NCI-H1092 treated with DMSO at 0.1 percent for 48 hours (cell line): Measurements from ENCODE around the gene CD109.
"Not testable (repeated sequence)": the region's sequence is repeated elsewhere in the genome, so short reads cannot be mapped to it uniquely, and the experiment has no call there.

ENCODE experiments used
- DNase-seq: peaks from one replicate; lab custom pipeline; 2025; lab: John Stamatoyannopoulos, UW

Gene CD109

DNA sequence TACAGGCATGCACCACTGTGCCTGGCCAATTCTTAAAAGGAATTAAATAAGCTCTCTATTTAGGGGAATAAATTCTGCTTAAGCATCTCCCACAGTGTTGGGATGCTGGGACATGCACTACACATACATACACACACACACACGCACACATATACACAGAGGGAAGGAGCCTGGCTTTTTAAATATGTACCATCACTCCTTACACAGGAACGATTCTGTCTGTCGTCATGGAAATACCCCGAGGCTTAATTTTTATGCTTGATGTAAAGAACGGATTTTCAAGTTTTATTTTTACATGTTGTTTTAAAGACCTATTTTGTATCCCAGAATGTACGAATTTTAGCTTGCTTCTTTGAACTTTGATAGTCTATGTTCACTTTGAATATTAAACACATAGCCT, 95.3 kb downstream of the CD109 start:
- no peak for DNase-seq

DNA sequence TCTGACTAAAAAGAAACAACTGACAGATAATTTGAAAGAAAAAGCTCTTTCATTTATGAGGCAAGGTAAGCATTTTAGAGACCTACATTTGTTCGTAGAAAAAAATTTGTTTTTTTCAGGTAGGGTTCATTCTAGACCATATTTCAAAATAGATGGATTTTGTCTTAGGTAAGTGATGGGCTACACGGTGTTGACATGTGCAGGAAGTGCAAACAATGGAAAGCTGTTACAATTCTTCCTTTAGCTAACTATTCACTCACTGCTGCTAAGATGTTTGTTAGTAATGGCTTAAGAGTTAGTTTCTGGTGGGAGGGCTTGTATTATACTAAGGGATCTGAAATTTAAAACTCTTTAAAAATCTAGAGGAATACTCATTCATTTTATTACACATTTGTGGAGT, 96.7 kb downstream of the CD109 start:
- no peak for DNase-seq

DNA sequence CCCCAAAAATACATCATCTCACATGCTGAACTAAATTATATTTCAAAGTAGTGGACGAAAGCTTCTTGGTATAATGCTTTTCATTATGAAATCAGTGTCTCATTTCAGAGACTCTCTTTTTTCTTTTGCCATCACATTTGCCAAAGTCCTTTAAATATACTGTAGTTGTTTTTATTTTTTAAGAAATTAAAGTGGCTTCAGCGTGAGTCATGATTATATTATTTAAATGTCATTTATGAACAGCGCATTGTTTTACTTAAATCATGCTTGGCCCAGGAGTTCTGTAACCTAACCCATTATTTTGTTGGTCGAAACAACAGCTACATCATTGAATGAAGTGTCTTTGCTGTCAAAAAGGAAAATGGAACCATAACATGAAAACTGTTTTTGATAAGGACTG, 100.9 kb downstream of the CD109 start:
- no peak for DNase-seq

DNA sequence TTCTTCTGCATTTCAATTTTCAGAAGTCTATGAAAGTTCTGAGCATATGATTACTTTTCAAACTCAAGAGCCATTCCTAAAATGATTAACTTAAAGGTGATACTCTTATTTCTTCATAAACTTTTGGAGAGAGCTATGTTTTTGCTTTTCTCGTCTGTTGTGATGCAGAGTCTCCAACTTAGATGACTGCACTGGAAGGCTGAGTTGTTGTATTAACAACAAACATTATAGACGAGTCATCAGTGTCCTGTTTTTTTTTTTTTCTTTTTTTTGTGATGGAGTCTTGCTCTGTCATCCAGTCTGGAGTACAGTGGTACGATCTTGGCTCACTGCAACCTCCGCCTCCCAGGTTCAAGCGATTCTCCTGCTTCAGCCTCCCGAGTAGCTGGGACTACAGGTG, 101.9 kb downstream of the CD109 start:
- DNase-seq, result no peak

DNA sequence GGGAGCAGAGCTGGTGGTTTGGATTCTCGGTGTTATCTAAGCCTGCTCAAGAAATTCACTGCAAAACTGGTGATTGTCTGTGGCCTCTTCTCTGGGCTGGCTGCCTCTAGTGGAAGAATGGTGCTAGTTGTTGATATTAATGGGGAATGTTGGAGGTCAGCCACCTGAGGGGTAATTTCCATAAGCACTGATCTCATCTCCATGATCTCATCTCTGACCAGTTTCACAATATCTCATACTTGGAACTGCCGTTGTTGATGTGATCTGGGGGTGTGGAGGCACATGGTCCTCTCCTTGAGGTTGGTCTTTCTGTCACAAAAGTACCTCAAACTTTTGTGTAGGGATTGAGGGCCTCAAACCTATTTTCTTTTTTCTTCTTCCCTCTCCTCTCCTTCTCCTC, 102.6 kb downstream of the CD109 start:
- no peak for DNase-seq

DNA sequence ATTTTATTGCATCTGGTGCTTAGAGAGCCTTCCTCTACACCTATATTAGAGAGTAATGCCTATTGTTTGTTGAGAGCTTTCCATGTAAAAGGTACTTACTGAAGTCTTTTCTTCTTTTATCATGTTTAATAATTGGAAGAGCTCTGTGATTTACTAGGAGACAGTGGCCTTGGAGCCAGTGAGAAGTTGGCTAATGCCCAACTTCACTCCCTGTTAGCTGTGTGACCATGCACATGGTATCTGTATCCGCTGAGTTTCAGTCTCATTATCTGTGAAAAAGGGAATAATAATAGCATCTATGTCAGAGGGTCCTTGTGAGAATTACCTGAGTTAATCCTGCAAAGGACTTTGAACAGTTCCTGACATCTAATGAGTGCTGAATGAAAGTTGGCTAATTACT, 105.0 kb downstream of the CD109 start:
- no peak for DNase-seq

DNA sequence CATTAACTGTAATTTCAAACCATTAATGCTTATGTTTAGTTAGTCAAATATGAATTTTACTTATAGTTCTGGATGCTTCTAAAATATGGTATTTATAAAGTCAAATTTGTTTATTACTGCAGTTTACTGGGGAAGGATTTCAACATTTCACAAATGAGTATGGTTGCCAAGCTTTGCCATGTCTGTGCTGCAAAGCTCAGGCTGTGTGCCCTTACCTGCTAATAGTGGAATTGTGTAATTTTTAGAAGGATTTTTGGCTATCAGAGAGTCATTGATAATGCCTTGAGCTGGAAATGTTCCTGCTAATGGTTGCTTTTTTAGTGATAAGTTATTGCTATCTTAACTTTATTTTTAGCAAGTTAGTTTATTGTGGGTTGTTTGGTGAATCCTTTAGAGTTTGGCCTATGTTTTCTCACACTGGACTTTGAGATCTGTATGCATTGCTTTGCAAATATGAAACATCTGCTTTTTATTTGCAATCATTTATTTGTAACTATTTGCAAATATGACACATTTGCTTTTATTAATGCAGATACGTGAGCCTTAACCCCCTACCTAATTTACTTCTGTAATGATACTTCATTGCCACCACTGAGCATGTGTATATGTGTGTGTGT, 105.8 kb downstream of the CD109 start:
- DNase-seq, result no peak

DNA sequence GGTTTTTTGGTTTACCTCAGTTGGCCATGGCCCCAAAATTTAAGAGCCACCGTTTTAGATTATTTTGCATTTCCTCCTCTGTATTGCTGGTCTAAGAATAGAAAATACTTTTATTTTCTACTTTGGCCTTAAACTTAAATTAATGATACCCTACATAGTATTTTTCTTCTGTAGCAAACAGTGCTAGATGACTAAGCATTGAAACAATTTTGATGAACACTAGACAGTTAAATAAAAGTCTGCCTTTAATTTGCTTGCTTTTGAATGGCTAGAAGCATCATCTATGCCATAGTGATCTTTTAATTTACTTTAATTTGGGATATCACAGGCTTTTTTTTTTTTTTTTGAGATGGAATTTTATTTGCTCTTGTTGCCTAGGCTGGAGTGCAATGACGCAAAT, 106.4 kb downstream of the CD109 start:
- DNase-seq, result no peak

DNA sequence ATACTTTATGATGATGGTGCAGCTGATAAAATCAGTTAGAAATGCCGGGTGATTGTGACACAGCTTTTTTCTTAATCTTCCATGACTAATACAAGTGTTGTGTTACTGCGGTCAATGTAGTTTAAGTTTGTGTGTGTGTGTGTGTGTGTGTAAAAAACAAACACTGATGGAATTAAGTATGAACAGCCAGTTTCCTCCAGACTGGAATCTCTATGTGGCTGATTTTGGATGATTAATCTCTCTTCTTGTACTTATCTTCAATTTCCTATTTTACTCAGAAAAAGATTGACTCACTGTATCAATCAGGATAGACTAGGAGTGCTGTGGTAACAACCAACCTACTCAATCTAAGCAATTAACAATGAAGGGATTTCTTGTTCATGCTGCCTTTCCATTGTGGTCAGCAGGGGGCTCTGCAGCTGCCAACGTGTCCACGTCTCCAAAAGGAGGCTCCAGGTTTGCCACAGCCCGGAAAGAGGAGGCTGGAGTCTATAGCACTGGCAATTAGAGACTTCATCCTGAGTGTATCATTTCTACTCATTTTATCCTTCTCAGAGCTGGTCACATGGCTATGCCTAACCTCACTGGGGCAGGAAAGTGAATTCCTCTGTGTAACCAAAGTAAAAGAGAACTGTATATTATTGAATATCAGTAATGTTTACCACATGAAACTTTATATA, 107.7 kb downstream of the CD109 start:
- peak; percentile 33 for DNase-seq

DNA sequence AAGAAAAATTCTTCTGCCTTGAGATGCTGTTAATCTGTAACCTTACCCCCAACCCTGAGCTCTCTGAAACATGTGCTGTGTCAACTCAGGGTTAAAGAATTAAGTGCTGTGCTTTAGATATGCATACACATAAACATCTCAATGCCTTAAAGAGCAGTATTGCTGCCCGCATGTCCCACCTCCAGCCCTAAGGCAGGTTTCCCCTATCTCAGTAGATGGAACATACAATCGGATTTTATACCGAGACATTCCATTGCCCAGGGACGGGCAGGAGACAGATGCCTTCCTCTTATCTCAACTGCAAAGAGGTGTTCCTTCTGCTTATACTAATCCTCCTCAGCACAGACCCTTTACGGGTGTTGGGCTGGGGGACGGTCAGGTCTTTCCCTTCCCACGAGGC, 109.2 kb downstream of the CD109 start:
- DNase-seq, result not testable (repeated sequence)

DNA sequence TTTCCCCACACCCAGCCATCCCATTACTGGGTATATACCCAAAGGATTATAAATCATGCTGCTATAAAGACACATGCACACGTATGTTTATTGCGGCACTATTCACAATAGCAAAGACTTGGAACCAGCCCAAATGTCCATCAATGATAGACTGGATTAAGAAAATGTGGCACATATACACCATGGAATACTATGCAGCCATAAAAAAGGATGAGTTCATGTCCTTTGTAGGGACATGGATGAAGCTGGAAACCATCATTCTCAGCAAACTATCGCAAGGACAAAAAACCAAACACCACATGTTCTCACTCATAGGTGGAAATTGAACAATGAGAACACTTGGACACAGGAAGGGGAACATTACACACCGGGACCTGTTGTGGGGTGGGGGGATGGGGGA, 110.0 kb downstream of the CD109 start:
- DNase-seq, result not testable (repeated sequence)

DNA sequence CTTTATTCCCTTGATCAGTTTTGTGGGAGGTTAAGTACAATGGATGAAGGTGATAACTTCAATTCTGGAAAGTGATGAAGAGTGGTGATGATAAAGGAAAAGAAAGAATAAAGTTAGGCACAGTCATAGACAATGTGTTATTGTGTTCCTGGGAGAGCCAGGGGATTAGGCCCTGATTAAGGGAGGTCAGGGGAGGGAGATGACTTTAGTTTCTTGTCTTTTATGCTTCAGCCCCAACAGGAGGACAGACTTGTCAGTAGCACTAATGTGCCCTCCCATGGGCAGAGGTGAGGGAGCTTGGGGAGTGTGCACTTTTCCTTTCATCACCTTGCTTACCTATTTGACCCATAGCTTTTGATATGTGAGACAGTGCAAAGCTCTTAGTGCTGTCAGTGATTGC, 115.7 kb downstream of the CD109 start:
- DNase-seq, result no peak

DNA sequence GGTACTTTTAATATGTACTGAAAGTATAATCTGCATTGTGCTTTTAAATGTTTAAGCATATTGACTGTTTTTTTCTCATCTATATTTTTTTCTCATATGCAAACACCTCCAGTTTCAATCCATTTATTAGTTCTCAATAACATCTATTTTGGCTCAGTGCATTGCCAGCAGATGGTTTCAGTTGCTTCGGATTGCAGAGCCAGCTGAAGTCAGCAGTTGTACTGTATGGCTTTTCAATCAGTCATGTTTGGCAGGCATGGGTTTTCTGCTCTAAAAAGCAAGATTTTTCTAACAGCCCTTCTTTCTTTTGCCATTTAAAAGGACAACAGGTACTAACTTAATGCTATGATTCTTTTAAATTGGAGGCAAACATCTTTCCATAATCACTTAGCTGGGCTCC, 121.2 kb downstream of the CD109 start:
- DNase-seq, result peak; percentile 16

DNA sequence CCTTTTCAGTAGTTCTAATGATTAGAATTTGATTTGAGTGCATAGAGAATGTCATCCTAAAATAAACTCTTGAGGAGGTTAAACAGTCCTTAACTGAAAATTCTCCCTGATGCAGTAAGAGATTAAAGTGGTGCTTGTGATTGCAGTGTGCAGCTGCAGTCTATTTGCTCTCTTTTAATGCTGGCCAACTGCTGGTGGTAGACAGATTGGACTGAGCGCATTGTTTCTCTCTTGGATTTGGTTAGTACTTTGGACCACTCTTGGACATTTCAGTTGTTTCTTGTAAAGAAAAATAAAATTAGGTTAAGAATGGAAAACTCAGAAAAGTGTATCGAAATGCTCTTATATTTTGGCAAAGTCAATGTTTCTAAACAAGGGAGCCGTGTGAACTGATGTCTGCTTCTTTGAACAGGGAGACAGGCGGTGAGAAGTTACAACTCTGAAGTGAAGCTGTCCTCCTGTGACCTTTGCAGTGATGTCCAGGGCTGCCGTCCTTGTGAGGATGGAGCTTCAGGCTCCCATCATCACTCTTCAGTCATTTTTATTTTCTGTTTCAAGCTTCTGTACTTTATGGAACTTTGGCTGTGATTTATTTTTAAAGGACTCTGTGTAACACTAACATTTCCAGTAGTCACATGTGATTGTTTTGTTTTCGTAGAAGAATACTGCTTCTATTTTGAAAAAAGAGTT, 127.2 kb downstream of the CD109 start:
- DNase-seq, result peak; percentile 95

DNA sequence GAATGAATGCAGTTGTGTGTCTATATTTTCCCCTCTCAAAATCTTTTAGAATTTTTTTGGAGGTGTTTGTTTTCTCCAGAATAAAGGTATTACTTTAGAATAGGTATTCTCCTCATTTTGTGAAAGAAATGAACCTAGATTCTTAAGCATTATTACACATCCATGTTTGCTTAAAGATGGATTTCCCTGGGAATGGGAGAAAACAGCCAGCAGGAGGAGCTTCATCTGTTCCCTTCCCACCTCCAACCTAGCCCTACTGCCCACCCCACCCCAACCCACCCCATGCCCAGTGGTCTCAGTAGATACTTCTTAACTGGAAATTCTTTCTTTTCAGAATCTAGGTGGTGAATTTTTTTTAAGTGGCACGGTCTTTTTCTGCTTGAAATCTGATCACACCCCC, 127.8 kb downstream of the CD109 start:
- peak; percentile 34 for DNase-seq

DNA sequence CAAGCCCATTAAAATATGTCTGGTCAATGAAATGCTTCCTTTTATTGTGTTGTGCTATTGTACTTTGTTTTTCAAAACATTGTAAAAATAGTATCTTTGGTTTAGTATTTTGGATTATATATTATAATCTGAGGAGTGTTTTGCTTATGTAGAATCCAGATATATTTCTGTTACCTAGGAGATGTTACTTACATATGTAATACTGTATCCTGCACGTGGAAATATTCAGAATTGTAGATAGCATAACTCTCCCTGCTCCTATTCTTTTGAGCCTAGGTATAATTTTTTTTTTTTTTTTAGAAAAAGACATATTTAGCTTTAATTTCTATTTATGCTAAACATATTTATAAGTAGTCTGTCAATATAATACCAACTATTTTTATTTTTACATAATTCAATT, 130.6 kb downstream of the CD109 start:
- DNase-seq, result no peak

DNA sequence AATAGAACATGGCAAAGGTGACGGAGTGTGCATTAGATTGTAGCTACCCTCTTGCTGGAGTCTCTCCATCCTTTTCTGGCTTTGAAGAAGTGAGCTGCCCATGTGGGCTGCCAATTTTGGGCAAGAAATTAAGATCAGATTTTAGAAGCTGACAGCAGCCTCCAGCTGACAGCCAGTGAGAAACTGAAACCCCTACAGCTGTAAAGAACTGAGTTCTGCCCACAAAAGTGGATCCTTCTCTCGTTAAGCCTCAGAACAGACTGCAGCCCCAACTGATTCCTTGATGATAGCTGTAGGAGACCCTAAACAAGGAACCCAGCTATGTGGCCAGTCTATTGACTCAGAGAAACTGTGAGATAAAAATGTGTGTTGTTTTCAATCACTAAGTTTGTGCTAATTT, 134.1 kb downstream of the CD109 start:
- no peak for DNase-seq

DNA sequence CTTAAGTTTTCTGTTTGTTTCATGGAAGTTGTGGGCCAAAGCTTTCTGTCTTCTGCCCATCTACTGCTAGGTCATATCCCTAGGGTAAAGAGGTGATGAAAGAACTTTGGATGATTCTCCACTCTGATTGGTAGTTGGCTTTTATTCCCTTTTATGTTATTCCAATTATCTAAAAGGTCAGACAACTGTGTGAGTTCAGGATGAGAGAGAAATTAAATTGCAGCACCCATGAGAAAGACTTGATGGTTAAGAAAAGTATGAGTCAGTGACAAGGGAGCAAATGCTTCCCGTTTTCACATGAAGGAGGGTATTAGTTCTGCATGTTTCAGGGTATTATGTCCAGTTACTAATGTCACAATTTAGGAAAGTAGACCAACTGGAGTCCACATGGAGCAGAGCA, 136.3 kb downstream of the CD109 start:
- DNase-seq, result no peak

DNA sequence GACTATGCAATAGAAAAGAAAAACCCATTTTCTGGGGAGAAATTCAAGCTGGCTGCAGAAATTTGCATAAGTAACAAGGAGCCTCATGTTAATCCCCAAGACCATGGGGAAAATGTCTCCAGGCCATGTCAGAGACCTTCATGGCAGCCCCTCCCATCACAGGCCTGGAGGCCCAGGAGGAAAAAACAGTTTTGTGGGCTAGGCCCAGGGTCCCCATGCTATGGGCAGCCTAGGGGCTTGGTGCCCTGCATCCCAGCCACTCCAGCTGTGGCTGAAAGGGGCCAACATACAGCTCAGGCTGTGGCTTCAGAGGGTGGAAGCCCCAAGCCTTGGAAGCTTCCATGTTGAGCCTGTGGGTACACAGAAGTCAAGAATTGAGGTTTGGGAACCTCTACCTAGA, 148.7 kb downstream of the CD109 start:
- DNase-seq, result not testable (repeated sequence)

DNA sequence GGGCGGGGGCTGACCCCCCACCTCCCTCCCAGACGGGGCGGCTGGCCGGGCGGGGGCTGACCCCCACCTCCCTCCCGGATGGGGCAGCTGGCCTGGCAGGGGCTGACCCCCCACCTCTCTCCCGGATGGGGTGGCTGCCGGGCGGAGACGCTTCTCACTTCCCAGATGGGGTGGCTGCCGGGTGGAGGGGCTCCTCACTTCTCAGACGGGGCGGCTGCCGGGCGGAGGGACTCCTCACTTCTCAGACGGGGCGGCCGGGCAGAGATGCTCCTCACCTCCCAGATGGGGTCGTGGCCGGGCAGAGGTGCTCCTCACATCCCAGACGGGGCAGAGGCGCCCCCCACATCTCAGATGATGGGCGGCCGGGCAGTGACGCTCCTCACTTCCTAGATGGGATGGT, 155.0 kb downstream of the CD109 start:
- not testable (repeated sequence) for DNase-seq

DNA sequence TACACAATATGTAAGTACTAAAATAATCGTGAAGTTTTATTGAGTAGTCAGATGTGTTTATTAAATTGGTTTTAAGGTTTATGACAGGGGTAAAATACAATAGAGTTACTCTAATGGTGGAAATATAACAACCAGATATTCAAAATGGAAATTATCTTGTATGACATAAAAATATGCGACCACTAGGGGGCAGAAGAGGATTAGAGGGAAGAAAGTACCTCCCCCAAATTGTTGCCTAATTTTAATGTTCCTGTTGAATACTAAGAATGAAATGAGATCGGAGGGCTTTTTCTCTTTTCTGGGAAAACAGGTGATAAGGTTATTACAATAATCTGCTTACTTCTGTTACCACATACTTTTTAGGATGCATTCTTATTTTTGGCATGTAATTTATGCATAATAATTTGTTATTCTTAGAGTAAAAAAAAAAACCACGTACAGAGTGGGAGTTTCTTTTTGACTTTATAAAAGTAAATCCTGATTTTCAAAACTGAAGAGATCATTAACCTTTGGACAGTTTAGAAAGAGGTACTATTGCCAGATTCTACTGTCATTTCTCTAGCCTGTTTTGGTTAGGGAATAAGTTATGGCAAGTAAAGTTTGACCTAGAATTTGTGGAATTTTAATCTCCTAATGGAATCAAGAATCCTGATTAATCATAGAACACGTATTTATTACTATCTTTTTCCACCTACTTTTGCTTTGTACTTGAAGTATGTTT, 159.2 kb downstream of the CD109 start:
- peak; percentile 31 for DNase-seq

DNA sequence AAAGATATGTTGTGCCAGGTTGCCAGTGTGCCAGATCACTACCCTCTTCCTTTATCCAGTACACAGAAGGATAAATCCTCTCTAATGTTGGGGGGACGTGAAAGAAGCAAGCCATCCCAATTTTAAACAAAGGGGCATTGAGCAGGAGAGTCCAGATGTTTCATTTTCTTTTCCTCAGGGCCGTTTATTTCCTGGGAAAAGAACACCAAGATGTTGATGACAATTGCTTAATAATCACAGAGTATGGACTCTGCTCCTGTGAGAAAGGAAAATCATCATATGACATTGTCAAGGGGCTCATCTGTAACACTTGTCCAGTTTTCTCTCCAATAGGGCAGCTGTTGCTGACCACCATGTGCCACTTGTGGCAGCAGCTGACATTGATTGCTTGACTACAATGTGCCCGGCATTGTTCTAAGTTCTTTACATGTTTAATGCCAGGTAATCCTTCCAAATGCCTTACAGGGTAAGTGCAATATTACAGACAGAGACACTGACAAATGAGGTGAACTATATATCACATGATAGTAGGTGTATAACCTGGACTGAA, 161.4 kb downstream of the CD109 start:
- no peak for DNase-seq

DNA sequence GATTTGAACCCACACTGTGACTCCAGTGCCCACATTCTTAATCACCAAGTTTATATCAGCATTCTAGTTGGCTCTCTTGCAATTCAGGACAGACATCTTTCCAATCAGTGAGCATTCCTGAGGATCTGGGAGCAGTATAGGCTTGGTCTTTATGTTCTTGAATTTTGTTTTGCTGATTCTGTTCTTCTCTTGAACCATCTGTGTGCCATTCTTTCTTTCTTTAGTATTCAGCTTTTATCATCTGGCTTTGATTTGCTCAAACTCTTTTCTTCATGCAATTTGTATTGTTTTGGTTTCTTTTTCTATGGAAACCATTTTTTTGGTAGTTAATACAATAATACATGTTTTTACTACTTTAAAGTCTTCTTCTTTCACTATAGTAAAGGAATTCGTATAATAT, 162.4 kb downstream of the CD109 start:
- no peak for DNase-seq
